Vagina (tissue), 2 donors: Measurements from ENCODE around the gene MRPL24. TPM values are rescaled to one million over a fixed set of nuclear protein-coding genes. Genes with fewer than 3 reads are reported as not detected.

Experiments used
- DNase-seq, 2 donors: peaks; one replicate each; pipeline ENCODE4 v3.0.0-alpha.2; 2017; ENCODE audit errors: extremely low spot score in 2 of 2
- H3K27ac ChIP-seq: fragments of 200-600 bp; sonication (generic); one replicate; pipeline ENCODE4 v1.5.1; 2019
- H3K27me3 ChIP-seq: fragments of 200-600 bp; sonication (generic); one replicate; pipeline ENCODE4 v1.5.1; 2019
- H3K36me3 ChIP-seq, 2 donors: fragments of 200-600 bp; sonication (generic); one replicate each; pipeline ENCODE4 v1.5.1; 2017 to 2019
- H3K4me1 ChIP-seq: fragments of 200-600 bp; sonication (generic); one replicate; pipeline ENCODE4 v1.5.1; 2019
- H3K4me3 ChIP-seq, 2 donors: fragments of 200-600 bp; sonication (generic); 1 replicate in 1 of 2; 2 replicates in 1 of 2; pipeline ENCODE4 v1.5.1; 2016 to 2019
- H3K9me3 ChIP-seq: fragments of 200-600 bp; sonication (generic); one replicate; pipeline ENCODE4 v1.5.1; 2019
- POLR2A ChIP-seq, 2 donors: fragments of 450-650 bp; IDR thresholded peaks; one replicate each; pipeline ENCODE4 v1.6.1; 2017; ENCODE audit warnings: antibody characterized with exemption in 2 of 2, mild to moderate bottlenecking in 2 of 2, moderate library complexity in 2 of 2
- POLR2AphosphoS5 ChIP-seq, 2 donors: sonication (generic); formaldehyde crosslinking; IDR thresholded peaks; one replicate each; pipeline ENCODE4 v1.9.0; 2017; ENCODE audit warnings: antibody characterized with exemption in 2 of 2, mild to moderate bottlenecking in 2 of 2, low read depth in 1 of 2; ENCODE audit not compliant: insufficient read depth in 1 of 2
- intact Hi-C: fragments of 100-400 bp; cut with DNase I; formaldehyde crosslinking; loops from one replicate; pipeline ENCODE4 v1.15.1; 2023
- total RNA-seq: library from RNA; depleted of rRNA; stranded (reverse); fragments of >200 nt; gene quantifications from one replicate; pipeline ENCODE4 v1.2.3, GENCODE V29; 2016
- TF ChIP-seq, protein P1 (sequence below), 3 experiments: fragments of 450-650 bp in 2 of 3; fragments of 200-600 bp in 1 of 3; sonication (generic) in 1 of 3; IDR thresholded peaks; one replicate each; pipeline ENCODE4 v1.5.1; 2017 to 2019; ENCODE audit warnings: antibody characterized with exemption in 3 of 3, mild to moderate bottlenecking in 2 of 3, moderate library complexity in 2 of 3

MRPL24 gene
- total RNA-seq, 1 donor from 2014 or later, result 40.0 TPM

DNA sequence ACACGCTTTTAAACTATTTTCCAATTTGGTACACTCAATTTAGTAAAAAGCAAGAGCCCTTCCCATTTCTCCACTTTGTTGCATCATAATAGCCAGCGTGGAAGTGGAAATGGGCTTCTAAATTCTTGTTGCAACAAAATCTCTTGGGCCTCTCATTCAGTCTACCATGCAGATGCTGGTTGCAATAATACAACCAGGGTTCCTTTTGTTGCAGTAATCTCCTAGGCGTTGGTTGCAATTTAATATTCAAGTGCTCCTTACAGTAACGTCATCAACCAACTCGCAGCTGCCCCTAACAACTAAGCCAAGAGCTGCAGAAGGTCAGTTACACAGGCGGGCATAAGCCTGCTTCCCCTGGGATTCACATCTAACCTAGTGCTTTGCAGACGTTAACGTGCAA is 13.3 kb upstream of the MRPL24 start:
- no peak for DNase-seq
- Histone ChIP-seq H3K27ac (no peak overlapping the region), H3K9me3 (no peaks in the 10 kb centered on the region), H3K27me3 (no peaks in the 10 kb centered on the region), H3K4me1 (peaks cover 27% of the 10 kb centered on the region), H3K4me3 (no peak overlapping the region), H3K36me3 (no peaks in the 10 kb centered on the region)
- TF ChIP-seq POLR2AphosphoS5 (IDR thresholded peaks at IDR 0.05; ENCODE audit: insufficient read depth in 1 of 2, low read depth in 1 of 2) (no peak), POLR2A (IDR thresholded peaks at IDR 0.05) (no peak)
- TF ChIP-seq, protein P1, sequence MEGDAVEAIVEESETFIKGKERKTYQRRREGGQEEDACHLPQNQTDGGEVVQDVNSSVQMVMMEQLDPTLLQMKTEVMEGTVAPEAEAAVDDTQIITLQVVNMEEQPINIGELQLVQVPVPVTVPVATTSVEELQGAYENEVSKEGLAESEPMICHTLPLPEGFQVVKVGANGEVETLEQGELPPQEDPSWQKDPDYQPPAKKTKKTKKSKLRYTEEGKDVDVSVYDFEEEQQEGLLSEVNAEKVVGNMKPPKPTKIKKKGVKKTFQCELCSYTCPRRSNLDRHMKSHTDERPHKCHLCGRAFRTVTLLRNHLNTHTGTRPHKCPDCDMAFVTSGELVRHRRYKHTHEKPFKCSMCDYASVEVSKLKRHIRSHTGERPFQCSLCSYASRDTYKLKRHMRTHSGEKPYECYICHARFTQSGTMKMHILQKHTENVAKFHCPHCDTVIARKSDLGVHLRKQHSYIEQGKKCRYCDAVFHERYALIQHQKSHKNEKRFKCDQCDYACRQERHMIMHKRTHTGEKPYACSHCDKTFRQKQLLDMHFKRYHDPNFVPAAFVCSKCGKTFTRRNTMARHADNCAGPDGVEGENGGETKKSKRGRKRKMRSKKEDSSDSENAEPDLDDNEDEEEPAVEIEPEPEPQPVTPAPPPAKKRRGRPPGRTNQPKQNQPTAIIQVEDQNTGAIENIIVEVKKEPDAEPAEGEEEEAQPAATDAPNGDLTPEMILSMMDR (IDR thresholded peaks at IDR 0.05), result no peak
- intact Hi-C loops, result no loop called here

DNA sequence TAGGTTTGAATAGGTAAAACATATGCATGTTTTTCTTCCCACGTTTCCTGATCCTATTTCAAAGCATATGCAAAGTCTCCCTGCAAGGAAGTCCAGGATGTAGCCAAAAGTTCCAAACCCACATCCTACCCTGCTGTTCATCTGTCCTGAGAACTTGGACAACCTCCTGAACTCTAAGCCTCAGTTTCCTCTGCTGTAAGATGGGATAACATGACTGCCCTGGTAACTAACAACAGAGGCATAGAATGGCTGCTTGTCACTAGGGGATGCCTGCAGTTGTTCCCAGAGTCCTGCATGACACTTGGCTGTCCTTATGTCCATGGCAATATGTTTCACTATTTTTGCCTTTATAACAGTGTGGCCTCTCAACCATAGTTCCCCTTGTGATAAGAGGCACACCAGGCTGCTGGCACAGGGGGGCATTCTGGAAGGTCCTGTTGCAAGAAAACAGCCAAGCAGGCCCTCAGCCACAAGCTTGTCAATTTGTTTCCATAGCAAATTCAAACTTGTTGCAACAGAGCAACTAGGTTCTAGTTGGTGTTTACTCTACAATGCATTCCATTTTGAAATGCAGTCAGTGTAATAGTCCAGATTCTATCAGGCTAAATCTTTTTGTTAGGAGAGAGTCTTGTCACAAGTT is 12.1 kb upstream of the MRPL24 start:
- Histone ChIP-seq H3K27me3 (no peaks in the 10 kb centered on the region), H3K36me3 (no peaks in the 10 kb centered on the region), H3K27ac (no peak overlapping the region), H3K9me3 (no peaks in the 10 kb centered on the region), H3K4me3 (no peak overlapping the region), H3K4me1 (peaks cover 40% of the 10 kb centered on the region)
- no peak for DNase-seq
- TF ChIP-seq, protein P1 (IDR thresholded peaks at IDR 0.05), result no peak
- TF ChIP-seq POLR2A (IDR thresholded peaks at IDR 0.05) (no peak), POLR2AphosphoS5 (IDR thresholded peaks at IDR 0.05; ENCODE audit: insufficient read depth in 1 of 2, low read depth in 1 of 2) (no peak)
- intact Hi-C loops, result no loop called here

DNA sequence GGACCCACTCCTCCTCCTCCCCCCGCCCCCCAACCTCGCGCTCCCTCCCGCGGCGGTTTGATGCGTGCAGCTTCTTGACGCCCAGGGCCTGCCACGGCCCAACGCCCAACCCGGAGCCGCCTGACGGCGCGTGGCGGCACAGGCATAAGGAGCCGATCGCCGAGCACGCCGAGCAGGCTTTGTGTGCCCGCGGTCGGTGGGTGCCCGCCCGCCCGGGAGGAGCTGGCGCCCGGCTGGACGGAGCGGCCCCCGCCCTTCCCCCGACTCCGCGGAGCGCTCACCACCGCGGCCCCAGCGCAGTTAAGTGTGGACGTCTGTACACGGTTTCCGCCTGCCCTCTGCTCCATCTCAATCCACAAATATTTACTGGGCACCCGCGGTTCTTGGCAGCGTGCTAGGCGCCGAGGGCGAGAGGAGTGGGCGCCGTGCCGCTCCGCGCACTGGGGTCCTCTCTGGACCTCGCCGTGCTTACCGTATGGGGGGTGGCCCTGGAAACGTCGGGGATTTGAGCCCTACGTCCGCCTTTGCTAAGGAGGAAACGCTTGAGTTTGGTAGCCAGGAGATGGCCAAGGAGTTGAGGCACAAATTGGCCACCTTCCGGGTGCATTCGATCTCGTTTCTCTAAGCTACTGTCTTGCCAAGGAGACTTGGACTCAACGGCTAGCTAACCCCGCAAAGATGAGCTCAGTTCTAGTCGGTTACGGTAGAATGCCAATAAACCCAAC is 11.0 kb upstream of the MRPL24 start:
- Histone ChIP-seq H3K9me3 (no peaks in the 10 kb centered on the region), H3K27ac (peak overlapping the region; percentile 99), H3K4me1 (peaks cover 48% of the 10 kb centered on the region), H3K27me3 (no peaks in the 10 kb centered on the region), H3K36me3 (no peaks in the 10 kb centered on the region), H3K4me3 (peak overlapping the region; percentile 96 to 97)
- intact Hi-C loops, result no loop called here
- DNase-seq, result peak in 1 of 2 donors; percentile 97
- TF ChIP-seq, protein P1 (IDR thresholded peaks at IDR 0.05), result peak in 1 of 3 experiments; percentile 17
- TF ChIP-seq POLR2A (IDR thresholded peaks at IDR 0.05), result no peak
- peak; percentile 44 to 62 for TF ChIP-seq POLR2AphosphoS5 (IDR thresholded peaks at IDR 0.05; ENCODE audit: insufficient read depth in 1 of 2, low read depth in 1 of 2)

DNA sequence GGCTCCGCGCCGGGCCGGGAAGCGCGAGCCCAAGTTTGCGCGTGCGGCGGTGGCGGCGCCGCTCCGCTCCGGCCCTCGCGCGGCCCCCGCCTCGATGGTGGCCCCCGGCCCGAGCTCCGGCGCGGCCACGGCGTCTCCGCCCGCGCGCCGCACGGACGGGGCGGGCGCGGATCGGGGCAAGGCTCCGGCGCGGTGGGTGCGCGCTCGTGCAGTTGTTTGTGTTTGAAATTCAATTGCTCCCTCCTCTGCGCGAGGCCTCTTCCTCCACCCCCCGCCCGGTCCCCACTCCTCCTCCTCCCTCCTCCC is 10.5 kb upstream of the MRPL24 start, which contains the start of gene HDGF:
TSS of gene HDGF (minus strand) at position 225 of the 306 bp plus-strand sequence. CDS start 246 bp downstream, outside the sequence.
- Histone ChIP-seq H3K36me3 (no peaks in the 10 kb centered on the region), H3K4me3 (peak within 1 kb of the TSS; percentile 96 to 97), H3K9me3 (no peaks in the 10 kb centered on the region), H3K27ac (peak within 1 kb of the TSS; percentile 99), H3K4me1 (peaks cover 53% of the 10 kb centered on the region), H3K27me3 (no peaks in the 10 kb centered on the region)
- intact Hi-C loops, result no loop called here
- TF ChIP-seq, protein P1 (IDR thresholded peaks at IDR 0.05), result no peak
- TF ChIP-seq POLR2A (IDR thresholded peaks at IDR 0.05), result peak in 1 of 2 donors; percentile 40
- TF ChIP-seq POLR2AphosphoS5 (IDR thresholded peaks at IDR 0.05; ENCODE audit: insufficient read depth in 1 of 2, low read depth in 1 of 2), result no peak
- no peak for DNase-seq
